GDM1 (cell line): Measurements from ENCODE around the gene AKAP6.
"Not testable (repeated sequence)": the region's sequence is repeated elsewhere in the genome, so short reads cannot be mapped to it uniquely, and the experiment has no call there.

Experiments used
- DNase-seq: peaks from one replicate; lab custom pipeline; 2025; lab: John Stamatoyannopoulos, UW

The AKAP6 gene

DNA sequence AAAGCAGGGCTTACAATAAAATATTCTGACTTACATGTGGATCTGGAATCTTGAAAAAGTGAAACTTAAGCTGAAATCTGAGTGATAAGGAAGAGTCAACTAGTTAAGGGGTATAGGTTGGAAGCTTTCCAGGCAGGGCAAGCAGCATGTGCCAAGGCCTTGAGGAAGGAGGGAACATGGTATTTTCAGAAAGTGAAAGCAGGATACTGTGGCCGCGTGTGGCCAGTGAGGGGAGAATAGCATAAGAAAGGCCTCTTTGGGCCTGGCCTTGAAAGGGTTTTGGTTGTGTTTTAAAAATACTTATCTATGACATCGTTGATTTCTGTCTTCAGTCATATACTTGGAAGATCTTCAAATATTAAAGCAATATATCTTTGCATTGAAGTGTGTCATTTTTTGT, 213.4 kb downstream of the AKAP6 start:
- DNase-seq, result no peak

DNA sequence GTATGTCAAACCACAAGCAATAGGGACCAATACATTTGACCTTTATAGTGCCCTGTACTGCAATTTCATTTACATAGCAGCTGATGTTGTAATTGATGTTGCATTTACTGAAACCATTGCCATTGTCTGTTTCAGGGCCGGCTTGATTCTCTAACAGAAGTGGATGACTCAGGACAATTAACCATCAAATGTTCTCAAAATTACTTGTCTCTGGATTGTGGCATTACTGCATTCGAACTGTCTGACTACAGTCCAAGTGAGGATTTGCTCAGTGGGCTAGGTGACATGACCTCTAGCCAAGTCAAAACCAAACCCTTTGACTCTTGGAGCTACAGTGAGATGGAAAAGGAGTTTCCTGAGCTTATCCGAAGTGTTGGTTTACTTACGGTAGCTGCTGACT, 216.0 kb downstream of the AKAP6 start:
- no peak for DNase-seq

DNA sequence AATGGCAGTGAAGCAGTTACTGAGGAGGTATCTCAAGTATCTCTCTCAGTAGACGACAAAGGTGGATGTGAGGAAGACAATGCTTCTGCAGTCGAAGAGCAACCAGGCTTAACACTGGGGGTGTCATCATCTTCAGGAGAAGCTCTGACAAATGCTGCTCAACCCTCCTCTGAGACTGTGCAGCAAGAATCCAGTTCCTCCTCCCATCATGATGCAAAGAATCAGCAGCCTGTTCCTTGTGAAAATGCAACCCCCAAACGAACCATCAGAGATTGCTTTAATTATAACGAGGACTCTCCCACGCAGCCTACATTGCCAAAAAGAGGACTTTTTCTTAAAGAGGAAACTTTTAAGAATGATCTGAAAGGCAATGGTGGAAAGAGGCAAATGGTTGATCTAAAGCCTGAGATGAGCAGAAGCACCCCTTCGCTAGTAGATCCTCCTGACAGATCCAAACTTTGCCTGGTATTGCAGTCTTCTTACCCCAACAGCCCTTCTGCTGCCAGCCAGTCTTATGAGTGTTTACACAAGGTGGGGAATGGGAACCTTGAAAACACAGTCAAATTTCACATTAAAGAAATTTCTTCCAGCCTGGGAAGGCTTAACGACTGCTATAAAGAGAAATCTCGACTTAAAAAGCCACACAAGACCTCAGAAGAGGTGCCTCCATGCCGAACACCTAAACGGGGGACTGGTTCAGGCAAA, 216.6 kb downstream of the AKAP6 start:
- no peak for DNase-seq

DNA sequence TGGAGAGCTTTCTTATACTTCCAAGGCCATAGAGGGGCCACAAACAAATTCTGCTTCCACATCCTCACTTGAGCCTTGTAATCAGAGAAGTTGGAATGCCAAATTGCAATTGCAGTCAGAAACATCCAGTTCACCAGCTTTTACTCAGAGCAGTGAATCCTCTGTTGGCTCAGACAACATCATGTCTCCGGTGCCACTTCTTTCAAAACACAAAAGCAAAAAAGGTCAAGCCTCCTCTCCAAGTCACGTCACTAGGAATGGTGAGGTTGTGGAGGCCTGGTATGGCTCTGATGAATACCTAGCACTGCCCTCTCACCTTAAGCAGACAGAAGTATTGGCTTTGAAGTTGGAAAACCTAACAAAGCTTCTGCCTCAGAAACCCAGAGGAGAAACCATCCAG, 217.1 kb downstream of the AKAP6 start:
- DNase-seq, result no peak

DNA sequence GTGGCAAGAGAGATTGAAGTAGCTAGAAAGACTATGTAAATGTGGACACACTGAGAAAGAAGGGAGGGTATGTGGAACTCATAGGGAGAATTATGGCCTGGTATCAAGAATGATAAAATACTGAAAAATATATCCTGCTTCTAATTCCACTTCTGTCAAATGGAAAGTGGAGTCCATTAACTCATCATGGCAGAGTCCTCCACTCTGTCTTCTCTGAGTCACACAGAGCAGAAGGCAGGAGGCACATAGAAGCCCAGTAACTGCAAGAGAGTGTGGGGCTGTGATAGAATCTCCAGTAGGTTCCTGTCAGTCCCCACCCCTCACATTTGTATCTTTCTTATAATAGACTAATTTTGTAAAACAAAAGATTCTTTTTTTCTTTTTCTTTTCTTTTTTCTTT, 223.7 kb downstream of the AKAP6 start:
- no peak for DNase-seq

DNA sequence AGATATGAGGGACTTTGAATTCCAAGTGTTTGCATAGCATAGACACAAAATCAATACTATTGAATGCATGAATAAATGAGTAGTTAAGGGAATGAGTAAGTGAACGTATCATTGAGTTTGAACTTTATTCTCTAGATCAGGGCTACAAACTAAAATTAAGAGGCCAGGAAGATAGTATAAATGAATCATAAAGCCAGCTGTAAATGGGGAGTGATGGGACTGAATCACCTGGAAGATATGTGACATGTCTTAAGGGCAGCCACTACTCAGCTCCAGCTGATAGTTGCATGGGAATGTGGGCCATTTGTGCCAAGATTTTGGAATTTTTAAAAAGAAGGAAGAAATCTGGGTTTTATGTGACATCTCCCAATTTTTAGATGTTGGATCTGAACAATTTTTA, 229.9 kb downstream of the AKAP6 start:
- no peak for DNase-seq

DNA sequence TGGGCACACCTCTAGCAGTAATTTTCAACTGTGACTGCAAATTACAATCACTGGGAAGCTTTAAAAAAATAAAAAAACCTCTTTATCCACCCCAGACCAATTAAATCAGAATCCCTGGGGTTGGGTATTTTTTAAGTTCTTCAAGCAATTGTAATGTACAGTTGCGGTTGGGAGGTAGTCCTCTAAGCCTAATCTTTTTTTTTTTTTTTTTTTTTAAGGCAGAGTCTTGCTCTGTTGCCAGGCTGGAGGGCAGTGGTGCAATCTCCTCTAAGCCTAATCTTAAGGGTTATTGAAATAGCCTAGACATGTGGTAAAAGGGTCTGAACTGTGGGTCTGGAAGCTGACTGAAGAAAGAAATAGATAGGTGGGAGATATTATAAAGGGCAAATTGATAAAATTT, 230.5 kb downstream of the AKAP6 start:
- DNase-seq, result no peak

DNA sequence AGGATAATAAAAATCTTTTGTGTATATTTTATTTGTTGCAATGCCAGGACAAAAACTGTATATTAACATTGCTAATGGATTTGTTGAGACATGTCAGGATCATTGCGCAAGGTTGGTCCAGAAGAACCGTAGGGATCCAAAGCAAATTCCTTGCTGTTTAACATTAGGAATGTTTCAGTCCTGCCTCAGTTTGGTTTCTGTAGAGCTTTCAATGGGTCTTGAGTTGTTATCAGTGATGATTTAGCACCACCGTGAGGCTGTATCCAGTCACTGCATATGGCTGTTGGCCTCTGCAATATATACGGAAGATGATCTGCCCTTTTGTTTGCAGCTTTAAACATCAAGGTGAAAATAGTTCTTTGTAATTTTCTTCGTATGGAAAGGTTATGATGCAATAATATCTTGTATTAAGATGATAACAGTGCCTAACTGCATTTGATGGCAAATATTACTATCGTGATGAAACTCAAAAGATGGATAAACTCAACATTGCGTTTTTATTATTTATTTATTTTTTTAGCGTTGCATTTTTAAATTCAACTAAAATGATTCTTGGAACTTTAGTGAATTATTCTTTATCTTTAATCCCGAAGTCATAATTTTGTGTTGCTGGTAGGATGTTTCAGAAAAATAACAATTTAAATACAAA, 231.2 kb downstream of the AKAP6 start:
- DNase-seq, result no peak

DNA sequence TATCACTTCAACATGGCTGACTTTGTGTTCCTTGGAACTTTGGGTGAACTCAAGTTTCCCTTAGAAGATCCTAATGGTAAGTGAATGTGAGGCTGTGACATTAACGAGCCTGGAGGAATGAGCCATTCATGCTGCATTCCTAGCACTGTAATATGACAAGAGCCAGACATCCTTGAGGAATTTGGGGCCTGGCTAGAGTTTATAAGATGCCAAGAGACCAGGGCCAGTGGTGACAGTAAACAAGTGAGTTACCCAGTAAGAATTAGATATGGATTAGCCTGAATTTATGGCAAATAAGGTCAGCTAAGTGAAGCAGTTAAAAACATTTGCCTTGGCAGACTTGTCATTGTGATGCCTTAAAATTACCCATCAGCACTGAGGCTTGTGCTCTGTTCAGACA, 232.4 kb downstream of the AKAP6 start:
- DNase-seq, result no peak

DNA sequence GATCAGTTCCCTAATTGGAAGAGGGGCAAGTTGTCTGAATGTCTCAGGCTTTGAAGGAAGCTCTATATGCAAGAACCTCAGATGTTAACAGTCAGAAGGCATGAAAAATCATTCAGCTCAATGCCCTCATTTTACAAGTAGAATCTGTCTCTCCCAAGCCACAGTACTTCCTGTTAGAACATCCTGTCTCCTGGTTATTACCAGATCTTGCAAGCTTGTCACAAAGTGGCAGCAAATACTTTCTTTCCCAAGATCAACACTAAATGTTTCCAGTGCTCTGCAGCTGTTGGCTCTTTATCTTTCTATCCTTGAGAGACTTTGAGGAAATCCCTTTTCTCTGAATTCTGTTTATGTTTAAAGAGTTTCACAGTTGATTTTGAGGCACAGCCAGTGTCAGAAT, 235.5 kb downstream of the AKAP6 start:
- DNase-seq, result no peak

DNA sequence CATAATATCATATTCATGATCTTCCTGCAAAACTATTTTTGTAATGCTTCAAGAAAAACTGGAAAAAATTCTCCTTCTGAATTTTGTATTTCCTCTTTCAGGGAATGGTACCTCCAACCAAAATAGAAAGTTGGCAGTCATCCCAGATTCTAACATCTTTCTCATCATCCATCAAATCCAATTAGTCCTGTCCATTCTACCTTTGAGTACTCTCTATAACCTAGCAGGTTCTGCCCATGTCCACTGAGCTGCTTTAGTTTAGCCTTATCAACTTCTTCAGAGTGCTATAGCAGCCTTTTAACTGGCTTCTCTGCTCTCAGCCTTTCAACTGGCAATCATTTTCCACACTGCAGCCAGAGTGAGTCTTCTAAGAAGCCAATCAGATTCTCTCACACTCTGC, 236.2 kb downstream of the AKAP6 start:
- no peak for DNase-seq

DNA sequence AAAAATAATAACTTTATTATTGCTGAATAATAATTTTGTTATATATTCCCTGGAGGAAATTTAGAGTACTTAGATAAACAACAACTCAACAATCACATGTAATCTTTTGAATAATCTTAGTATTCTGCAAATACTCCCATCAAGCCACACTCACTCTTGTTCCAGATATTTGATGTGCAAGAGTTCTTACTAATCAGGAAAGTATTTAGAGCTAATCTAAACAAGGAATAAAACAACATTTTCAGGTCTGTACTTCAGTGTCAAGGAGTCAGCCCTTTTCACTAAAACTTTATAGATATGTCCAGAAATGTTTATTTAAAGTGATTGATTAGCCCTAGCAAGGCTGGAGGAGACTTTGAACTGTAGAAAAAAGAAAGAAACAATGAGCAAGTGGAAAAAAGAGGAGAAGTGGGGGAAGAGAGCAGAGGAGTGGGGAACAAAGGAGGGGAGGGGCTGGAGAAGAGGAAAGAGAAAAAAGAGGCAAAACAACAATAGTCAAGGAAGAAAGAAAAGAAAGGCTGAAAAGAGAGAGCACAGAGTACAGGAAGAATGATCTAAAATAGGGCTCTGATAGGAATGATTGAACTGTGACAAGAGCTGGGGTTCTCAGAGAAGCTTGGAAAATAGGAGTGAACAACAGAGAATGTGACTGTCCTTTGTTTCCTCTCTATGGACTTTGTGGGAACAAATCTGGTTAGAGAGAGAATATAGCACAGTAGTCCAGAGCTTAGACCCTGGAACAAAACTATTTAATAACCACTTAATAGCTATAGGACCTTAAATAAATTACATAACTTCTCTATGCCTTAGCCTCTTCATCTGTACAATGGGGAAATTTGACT, 238.7 kb downstream of the AKAP6 start:
- no peak for DNase-seq

DNA sequence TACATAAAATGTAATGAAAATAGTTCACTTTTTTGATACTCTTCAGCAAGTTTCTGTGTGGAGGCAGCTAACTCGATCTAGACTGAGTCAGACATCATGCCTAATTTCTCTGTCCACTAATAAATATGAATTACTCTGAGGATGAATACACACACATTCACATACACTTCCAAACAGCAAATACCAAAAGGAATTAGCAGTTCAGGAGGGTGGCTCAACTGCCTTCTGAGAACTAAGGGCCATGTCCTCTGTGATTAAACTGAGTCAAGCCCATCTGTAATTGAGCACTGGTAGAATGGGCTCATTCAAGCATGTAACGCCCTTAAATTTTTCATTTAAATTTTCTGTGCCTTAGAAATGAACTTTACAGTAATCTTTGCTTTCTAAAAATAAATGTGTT, 242.5 kb downstream of the AKAP6 start:
- no peak for DNase-seq

DNA sequence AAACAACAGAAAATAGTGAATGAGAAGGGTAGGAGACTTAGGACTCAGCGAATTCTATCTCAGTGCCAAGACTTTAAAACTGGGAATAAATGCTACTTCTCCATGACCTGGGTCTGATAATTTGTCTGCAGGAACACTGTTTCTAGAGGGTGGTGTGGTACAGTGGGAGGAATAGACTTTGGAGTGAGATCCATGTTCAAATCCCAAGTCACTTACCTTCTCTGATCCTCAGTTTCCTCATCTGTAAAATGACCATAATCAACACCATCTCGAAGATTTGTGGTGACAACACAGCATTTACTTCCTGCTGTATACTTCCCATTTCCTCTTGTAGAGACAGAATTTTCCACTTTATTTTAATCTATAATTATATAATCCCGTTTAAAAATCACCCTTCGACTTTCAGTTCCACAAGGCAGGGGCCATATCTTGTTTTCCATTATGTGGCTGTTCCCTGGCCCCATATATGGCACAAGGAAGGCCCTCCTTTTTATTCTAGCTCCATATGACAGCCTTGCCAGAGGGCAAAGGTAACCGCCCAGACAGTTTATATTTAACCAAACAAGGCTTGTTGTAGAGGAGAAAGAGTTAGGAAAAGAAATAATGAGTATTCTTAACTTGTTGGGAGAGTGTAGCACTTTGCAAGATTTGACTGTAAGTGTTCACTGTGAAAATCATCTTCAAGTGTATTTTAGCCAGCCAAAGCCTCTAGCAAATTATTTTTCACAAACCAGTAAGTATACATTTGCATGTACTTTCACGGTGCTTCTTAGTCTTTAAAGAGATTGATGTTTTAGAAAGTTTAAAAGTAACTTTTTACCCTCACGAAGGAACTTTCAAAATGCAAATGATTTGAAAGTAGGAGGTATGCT, 243.1 kb downstream of the AKAP6 start:
- no peak for DNase-seq

DNA sequence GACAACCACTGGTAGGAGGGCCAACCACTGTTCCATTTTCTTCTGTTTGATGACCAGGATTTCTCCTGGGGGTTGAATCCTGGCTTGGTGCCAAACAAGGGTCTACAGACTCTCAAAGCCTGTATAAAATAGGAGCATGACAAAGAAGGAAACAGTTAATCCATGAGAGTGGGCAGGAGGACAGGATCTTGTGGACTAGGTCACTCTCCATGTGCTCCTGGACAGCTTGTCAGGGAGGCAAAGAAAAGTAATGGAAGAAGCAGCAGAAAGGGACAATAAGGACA, 243.7 kb downstream of the AKAP6 start:
- no peak for DNase-seq

DNA sequence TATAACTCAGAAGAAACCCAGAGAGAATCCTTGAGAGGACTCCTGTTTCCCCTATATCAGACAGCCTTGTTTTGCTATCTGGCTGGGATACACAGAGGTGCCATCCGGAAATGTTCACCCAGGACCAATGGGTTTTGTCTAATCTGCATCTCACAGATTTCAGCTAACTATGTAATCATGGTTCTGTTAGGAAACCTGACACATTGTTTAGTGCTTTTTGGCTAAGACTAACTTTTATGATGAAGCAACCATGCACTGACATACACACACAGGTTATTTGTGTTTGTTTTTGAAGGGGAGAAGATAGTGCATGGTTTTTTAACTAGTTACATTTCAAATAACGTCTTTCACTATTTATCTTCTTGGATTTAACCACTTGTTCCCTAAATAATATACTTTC, 245.2 kb downstream of the AKAP6 start:
- DNase-seq, result no peak

DNA sequence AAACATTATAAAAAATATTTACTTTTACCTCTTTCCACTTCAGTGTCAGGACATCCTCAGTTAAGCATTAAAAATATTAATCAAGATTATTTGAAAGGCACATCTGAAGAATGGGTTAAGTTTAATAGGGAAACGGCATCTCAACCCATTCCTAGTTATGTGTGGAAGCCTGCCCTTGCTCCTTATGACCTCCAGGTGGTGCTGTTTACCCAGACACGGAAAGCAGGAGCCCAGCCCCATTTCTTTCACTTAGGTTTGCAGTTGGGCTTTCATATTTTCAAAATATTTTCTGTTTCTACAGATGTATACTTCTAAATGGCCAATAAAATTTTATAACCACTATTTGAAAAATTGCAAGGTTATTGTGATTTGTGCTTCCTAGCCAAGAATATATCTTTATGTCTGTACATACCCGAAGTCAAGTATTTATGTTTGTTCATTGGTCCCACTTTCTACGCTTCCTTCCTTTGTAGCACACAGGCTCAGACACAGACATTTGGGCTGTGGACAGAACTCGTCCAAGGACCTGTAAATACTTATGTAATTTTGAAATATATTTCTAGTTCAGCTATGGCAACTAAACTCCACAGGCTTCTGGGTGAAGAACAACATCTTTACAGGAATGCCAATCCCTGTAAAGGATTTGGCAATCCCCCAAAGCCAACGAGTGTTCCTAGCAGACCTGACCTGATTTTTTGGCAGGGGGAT, 247.1 kb downstream of the AKAP6 start:
- no peak for DNase-seq

DNA sequence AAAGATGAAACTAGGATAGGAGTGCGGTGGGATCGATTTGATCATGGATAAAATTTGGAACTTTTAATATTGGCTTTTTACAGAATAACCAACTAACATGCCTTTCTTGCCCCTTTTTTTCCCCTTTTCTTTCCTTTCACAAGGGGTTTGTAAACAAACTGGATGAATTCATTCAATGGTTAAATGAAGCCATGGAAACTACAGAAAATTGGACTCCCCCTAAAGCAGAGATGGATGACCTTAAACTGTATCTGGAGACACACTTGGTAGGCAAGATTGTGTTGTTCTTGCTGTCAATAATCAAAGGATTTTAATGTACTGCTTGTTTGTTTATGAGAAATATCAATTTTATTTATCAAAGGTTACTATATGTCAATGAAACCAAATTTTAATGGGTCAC, 247.9 kb downstream of the AKAP6 start:
- no peak for DNase-seq

DNA sequence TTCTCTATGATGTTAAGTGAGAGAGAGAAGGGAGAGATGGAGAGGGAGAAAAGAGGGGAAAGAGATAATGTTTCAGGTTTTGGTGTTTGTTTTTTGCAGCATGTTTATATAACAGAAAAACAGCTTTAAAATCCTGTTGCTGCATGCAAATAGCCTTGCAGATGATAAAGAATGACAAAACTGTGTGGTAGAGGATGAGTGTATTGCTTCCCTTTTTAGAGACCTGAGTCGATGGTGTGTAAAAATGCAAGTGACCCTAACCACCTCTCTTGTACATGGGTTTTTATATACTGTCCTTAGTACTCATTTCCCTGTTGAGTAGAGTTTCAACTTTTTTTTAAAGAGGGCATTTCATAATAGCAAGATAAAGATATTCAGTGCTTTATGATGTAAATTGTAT, 249.1 kb downstream of the AKAP6 start:
- no peak for DNase-seq

DNA sequence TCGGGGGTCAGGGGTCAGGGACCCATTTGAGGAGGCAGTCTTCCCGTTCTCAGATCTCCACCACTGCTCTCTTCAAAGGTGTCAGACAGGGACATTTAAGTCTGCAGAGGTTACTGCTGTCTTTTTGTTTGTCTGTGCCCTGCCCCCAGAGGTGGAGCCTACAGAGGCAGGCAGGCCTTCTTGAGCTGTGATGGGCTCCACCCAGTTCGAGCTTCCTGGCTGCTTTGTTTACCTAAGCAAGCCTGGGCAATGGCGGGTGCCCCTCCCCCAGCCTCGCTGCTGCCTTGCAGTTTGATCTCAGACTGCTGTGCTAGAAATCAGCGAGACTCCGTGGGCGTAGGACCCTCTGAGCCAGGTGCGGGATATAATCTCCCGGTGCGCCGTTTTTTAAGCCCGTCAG, 254.3 kb downstream of the AKAP6 start:
- DNase-seq, result not testable (repeated sequence)

DNA sequence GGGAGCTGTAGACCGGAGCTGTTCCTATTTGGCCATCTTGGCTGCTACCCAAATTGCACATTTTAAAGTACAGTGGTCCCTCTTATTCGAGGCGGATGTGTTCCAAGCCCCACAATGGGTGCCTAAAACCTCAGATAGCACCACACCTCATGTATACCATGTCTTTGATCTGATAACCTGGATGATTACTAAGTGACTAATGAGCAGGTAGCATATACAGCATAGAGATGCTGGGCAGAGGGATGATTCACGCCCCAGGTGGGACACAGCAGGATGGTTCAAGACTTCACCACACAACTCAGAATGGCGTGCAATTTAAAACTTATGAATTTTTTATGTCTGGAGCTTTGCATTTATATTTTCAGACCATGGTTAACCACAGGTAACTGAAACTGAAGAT, 255.0 kb downstream of the AKAP6 start:
- DNase-seq, result no peak

DNA sequence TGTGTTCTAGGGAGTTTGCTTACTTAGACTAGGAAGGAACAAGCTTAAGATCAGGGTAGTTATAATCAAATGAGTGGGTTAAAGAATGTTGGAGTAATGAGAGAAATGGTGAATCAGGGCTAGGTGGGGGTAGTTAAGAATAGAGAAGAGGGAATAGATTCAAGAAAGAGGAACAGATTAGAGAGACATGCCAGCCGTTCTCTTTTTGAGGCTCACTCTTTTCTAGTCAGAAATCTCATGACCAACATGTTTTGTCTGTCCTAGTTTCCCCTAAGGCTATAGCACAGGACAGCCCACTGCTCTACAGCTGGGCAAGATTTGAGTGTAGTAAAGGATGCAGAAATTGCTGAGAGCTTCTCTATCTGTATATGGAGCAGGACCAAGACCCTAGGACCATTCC, 258.4 kb downstream of the AKAP6 start:
- DNase-seq, result no peak
